Hepatocyte (in vitro differentiated cells): Measurements from ENCODE around the gene DNAJC21. TPM values are rescaled to one million over a fixed set of nuclear protein-coding genes. Genes with fewer than 3 reads are reported as not detected.

Source experiments
- DNase-seq: peaks from one replicate; pipeline ENCODE4 v3.0.0-alpha.2; 2016; ENCODE audit warnings: low spot score
- H2AFZ ChIP-seq: fragments of 200-600 bp; sonication (generic); 2 replicates; pipeline ENCODE4 v1.6.0; 2016; ENCODE audit warnings: antibody characterized with exemption, mild to moderate bottlenecking
- H3K27ac ChIP-seq: fragments of 200-600 bp; sonication (generic); 2 replicates; pipeline ENCODE4 v1.5.1; 2016; ENCODE audit warnings: mild to moderate bottlenecking
- H3K27me3 ChIP-seq: fragments of 200-600 bp; sonication (generic); 2 replicates; pipeline ENCODE4 v1.6.1; 2016
- H3K36me3 ChIP-seq: fragments of 200-600 bp; sonication (generic); replicated peaks from 2 replicates; pipeline ENCODE4 v1.5.1; 2016; ENCODE audit warnings: low read depth; ENCODE audit not compliant: insufficient read depth
- H3K4me1 ChIP-seq: fragments of 200-600 bp; sonication (generic); 2 replicates; pipeline ENCODE4 v1.5.1; 2016; ENCODE audit warnings: mild to moderate bottlenecking, moderate library complexity; ENCODE audit not compliant: insufficient read depth
- H3K4me2 ChIP-seq: fragments of 200-600 bp; sonication (generic); 2 replicates; pipeline ENCODE4 v1.6.0; 2016
- H3K4me3 ChIP-seq: fragments of 200-600 bp; sonication (generic); 2 replicates; pipeline ENCODE4 v1.5.1; 2016; ENCODE audit warnings: mild to moderate bottlenecking
- H3K79me2 ChIP-seq: fragments of 200-600 bp; sonication (generic); 2 replicates; pipeline ENCODE4 v1.6.0; 2017; ENCODE audit warnings: mild to moderate bottlenecking
- H3K9me2 ChIP-seq: fragments of 200-600 bp; sonication (generic); replicated peaks from 2 replicates; pipeline ENCODE4 v1.6.0; 2017; ENCODE audit warnings: mild to moderate bottlenecking; ENCODE audit not compliant: insufficient read depth
- H3K9me3 ChIP-seq: fragments of 200-600 bp; sonication (generic); 2 replicates; pipeline ENCODE4 v1.5.1; 2016; ENCODE audit warnings: low read depth, mild to moderate bottlenecking
- H4K20me1 ChIP-seq: fragments of 200-600 bp; sonication (generic); 2 replicates; pipeline ENCODE4 v1.6.0; 2016; ENCODE audit warnings: mild to moderate bottlenecking; ENCODE audit not compliant: insufficient read depth, poor library complexity, severe bottlenecking
- CTCF ChIP-seq: fragments of 200-600 bp; sonication (generic); IDR thresholded peaks from 2 replicates; pipeline ENCODE4 v1.5.1; 2016; ENCODE audit warnings: antibody characterized with exemption, mild to moderate bottlenecking; ENCODE audit not compliant: poor library complexity
- EZH2 ChIP-seq: fragments of 200-600 bp; sonication (generic); IDR thresholded peaks from 2 replicates; pipeline ENCODE4 v1.6.1; 2016; ENCODE audit warnings: antibody characterized with exemption, mild to moderate bottlenecking, borderline replicate concordance
- EZH2phosphoT487 ChIP-seq: fragments of 200-600 bp; sonication (generic); IDR thresholded peaks from one replicate; pipeline ENCODE4 v1.6.1; 2018; ENCODE audit warnings: antibody characterized with exemption, mild to moderate bottlenecking, low read depth, moderate library complexity; ENCODE audit not compliant: unreplicated experiment, severe bottlenecking
- WGBS: methylation state at CpG from one replicate; pipeline ENCODE4 v1.1.6; 2016; ENCODE audit warnings: low lambda C conversion rate; ENCODE audit errors: missing lambda C conversion rate; 5-methylcytosine and 5-hydroxymethylcytosine counted together
- polyA plus RNA-seq: library from polyadenylated mRNA; unstranded; fragments of >200 nt; fragmentation: Nextera tagmentation; extraction: Ambion mirVana; gene quantifications from 2 replicates; pipeline ENCODE4 v1.2.1, GENCODE V29; 2016
- total RNA-seq: library from RNA; depleted of rRNA; stranded (reverse); fragments of >200 nt; gene quantifications from 2 replicates; pipeline ENCODE4 v1.2.3, GENCODE V29; 2014

The DNAJC21 gene
- total and polyA plus RNA-seq, 2 experiments from 2014 or later, result 29.1 to 39.5 TPM

GRCh38 chr5:35004771-35005170, 75.4 kb downstream of the DNAJC21 start:
- no peaks in the 10 kb centered on the region for H3K79me2 ChIP-seq
- H3K4me3 ChIP-seq, result no peak overlapping the region
- no peak for DNase-seq
- no peak overlapping the region for H3K27ac ChIP-seq
- H3K4me1 ChIP-seq, result no peaks in the 10 kb centered on the region
- no peak overlapping the region for H3K4me2 ChIP-seq
- H3K9me3 ChIP-seq, result no peaks in the 10 kb centered on the region
- no peaks in the 10 kb centered on the region for H3K9me2 ChIP-seq
- no peaks in the 10 kb centered on the region for H3K27me3 ChIP-seq
- TF ChIP-seq EZH2 (no peak), CTCF (no peak), EZH2phosphoT487 (no peak)
- no peak overlapping the region for H2AFZ ChIP-seq
- H4K20me1 ChIP-seq, result no peaks in the 10 kb centered on the region
- WGBS, result 97% methylated on average over 1 of the region's 1 CpG
- H3K36me3 ChIP-seq, result no peaks in the 10 kb centered on the region

Other genes starting within 250 kb of the DNAJC21 start
- gene TTC23L, start 90.4 kb upstream of the DNAJC21 start, total RNA-seq, result 0.07 and 0.76 TPM in 2 replicates
- 1.7 TPM in 1 of 2 replicates, not detected in the other for gene TTC23L, start 90.4 kb upstream of the DNAJC21 start, polyA plus RNA-seq
- 18.5 and 33.2 TPM in 2 replicates for gene RAD1, start 14.1 kb upstream of the DNAJC21 start, total RNA-seq
- 24.2 and 25.2 TPM in 2 replicates for gene RAD1, start 14.1 kb upstream of the DNAJC21 start, polyA plus RNA-seq
- 27.5 and 28.7 TPM in 2 replicates for gene BRIX1, start 13.8 kb upstream of the DNAJC21 start, total RNA-seq
- 25.3 and 28.6 TPM in 2 replicates for gene BRIX1, start 13.8 kb upstream of the DNAJC21 start, polyA plus RNA-seq
- gene AGXT2, start 118.4 kb downstream of the DNAJC21 start, total RNA-seq, result 8.0 and 8.1 TPM in 2 replicates
- gene AGXT2, start 118.4 kb downstream of the DNAJC21 start, polyA plus RNA-seq, result 5.9 and 10.6 TPM in 2 replicates